H1 (cell line): ENCODE results near the gene AP1S3. TPM values are rescaled to one million over a fixed set of nuclear protein-coding genes. Genes with fewer than 3 reads are reported as not detected.

Experiments used
- CBX5 ChIP-seq: fragments of 300-800, 300-1000 bp; sonication (generic); IDR thresholded peaks from 2 replicates; pipeline ENCODE4 v1.7.1; 2016; ENCODE audit warnings: antibody characterized with exemption, low read length, low read depth
- CBX8 ChIP-seq: fragments of 300-800, 300-1000 bp; sonication (generic); IDR thresholded peaks from 2 replicates; pipeline ENCODE4 v1.7.1; 2016; ENCODE audit warnings: low read depth, low read length, borderline replicate concordance
- EP300 ChIP-seq, 2 experiments: IDR thresholded peaks; 1 replicate in 1 of 2; 2 replicates in 1 of 2; pipeline ENCODE4 v1.6.1; 2011 to 2012; ENCODE audit warnings: low read depth in 2 of 2, low read length in 2 of 2, mild to moderate bottlenecking in 2 of 2, borderline replicate concordance in 1 of 2, inconsistent platforms in 1 of 2, moderate library complexity in 1 of 2
- NANOG ChIP-seq: IDR thresholded peaks from 2 replicates; pipeline ENCODE4 v1.6.1; 2011; ENCODE audit warnings: low read length, low read depth, mild to moderate bottlenecking, inconsistent platforms; ENCODE audit not compliant: insufficient read depth, poor library complexity, severe bottlenecking
- NRF1 ChIP-seq: IDR thresholded peaks from 2 replicates; pipeline ENCODE4 v1.6.1; 2011; ENCODE audit warnings: mild to moderate bottlenecking, low read depth, low read length, improper control_type of control experiment
- SIN3A ChIP-seq, 2 experiments: IDR thresholded peaks in 1 of 2; conservative IDR thresholded peaks in 1 of 2; 2 replicates each; pipeline ENCODE4 v1.6.1; 2011 to 2012; ENCODE audit warnings: low read length in 2 of 2, improper control_type of control experiment in 1 of 2, low read depth in 1 of 2, mild to moderate bottlenecking in 1 of 2
- SP1 ChIP-seq: IDR thresholded peaks from 2 replicates; pipeline ENCODE4 v1.6.1; 2011; ENCODE audit warnings: low read depth, low read length
- ZNF274 ChIP-seq: IDR thresholded peaks from 2 replicates; pipeline ENCODE4 v1.7.0; 2012; ENCODE audit warnings: low read length, borderline replicate concordance; ENCODE audit errors: extremely low read depth
- polyA plus RNA-seq, 7 experiments: library from polyadenylated mRNA; depleted of rRNA in 3 of 7; stranded (reverse) in 5 of 7; unstranded in 2 of 7; fragments of >200 nt in 5 of 7; fragments of 200-250 nt in 2 of 7; gene quantifications; 1 replicate in 5 of 7; 2 replicates in 1 of 7; 4 replicates in 1 of 7; pipeline versions ENCODE4 v1.2.1 to v1.2.3, GENCODE V29; 2011 to 2013; ENCODE audit warnings: missing spikeins in 2 of 7, mixed read lengths in 2 of 7
- total RNA-seq: library from RNA; stranded (reverse); fragmentation: NEBNext Ultra II Directional; extraction: Animal tissue kit (Norgen Biotek cat#: 25700); gene quantifications from 2 replicates; pipeline ENCODE4 v1.2.1, GENCODE V29; 2021

The AP1S3 gene
- total and polyA plus RNA-seq, 2 of the 8 experiments (the other 6 are each of a cell fraction or from before 2014, with no cell fraction given), result 3.9 to 20.2 TPM

GRCh38 chr2:223786943-223787342 is 50.4 kb downstream of the AP1S3 start (continued):
- TF ChIP-seq CBX5 (no peak), NRF1 (no peak), SIN3A (conservative IDR thresholded peaks at IDR 0.05 in 1 of 2, IDR thresholded peaks at IDR 0.05 in 1 of 2; ENCODE audit: low read depth in 1 of 2, low read length in 2 of 2) (no peak), EP300 (IDR thresholded peaks at IDR 0.05; ENCODE audit: borderline replicate concordance in 1 of 2, low read depth in 2 of 2, low read length in 2 of 2) (no peak), ZNF274 (no peak), SP1 (no peak), NANOG (no peak), CBX8 (no peak)
